A673 (cell line): Measurements from ENCODE around the gene PDE8A. TPM values are rescaled to one million over a fixed set of nuclear protein-coding genes. Genes with fewer than 3 reads are reported as not detected.

Source experiments
- BruUV-seq: library from RNA; stranded (reverse); fragments of 400-500 nt; replicated peaks from 2 replicates; lab custom pipeline; 2021; lab: Mats Ljungman, UMichigan
- CTCF ChIA-PET: fragments of 300-600 bp; sonication (Branson Sonifier 250); formaldehyde crosslinking; loops from one replicate; lab custom pipeline; 2022; ENCODE audit warnings: antibody characterized with exemption; lab: Charles Lee
- POLR2A ChIA-PET: fragments of 300-600 bp; sonication (Branson Sonifier 250); formaldehyde crosslinking; loops from one replicate; lab custom pipeline; 2022; ENCODE audit warnings: antibody characterized with exemption; ENCODE audit not compliant: low non-redundant PET; lab: Charles Lee
- DNase-seq: peaks from one replicate; pipeline ENCODE4 v3.0.0-alpha.2; 2015; ENCODE audit warnings: low spot score
- H3K27ac ChIP-seq: fragments of 200-600 bp; sonication (generic); 2 replicates; pipeline ENCODE4 v1.5.1; 2016; ENCODE audit warnings: mixed run types, low read depth, mild to moderate bottlenecking, mixed read lengths, antibody characterized with exemption, low read length; ENCODE audit not compliant: poor library complexity, severe bottlenecking
- H3K27me3 ChIP-seq: fragments of 200-600 bp; sonication (generic); replicated peaks from 2 replicates; pipeline ENCODE4 v1.6.1; 2017; ENCODE audit warnings: mixed run types, low read depth, mild to moderate bottlenecking, mixed read lengths, antibody characterized with exemption, low read length; ENCODE audit not compliant: insufficient read depth, poor library complexity
- H3K36me3 ChIP-seq: fragments of 200-600 bp; sonication (generic); 2 replicates; pipeline ENCODE4 v1.6.1; 2016; ENCODE audit warnings: mixed run types, mild to moderate bottlenecking, mixed read lengths, antibody characterized with exemption, low read length; ENCODE audit not compliant: insufficient read depth, poor library complexity, severe bottlenecking
- H3K4me1 ChIP-seq: fragments of 200-600 bp; sonication (generic); 2 replicates; pipeline ENCODE4 v1.6.1; 2017; ENCODE audit warnings: mixed run types, mild to moderate bottlenecking, mixed read lengths, antibody characterized with exemption, low read length; ENCODE audit not compliant: insufficient read depth, poor library complexity, severe bottlenecking
- H3K4me3 ChIP-seq: fragments of 200-600 bp; sonication (generic); 2 replicates; pipeline ENCODE4 v1.5.1; 2016; ENCODE audit warnings: low read depth, mixed run types, mild to moderate bottlenecking, mixed read lengths, low read length; ENCODE audit not compliant: poor library complexity, severe bottlenecking
- H3K9me3 ChIP-seq: fragments of 200-600 bp; sonication (generic); 2 replicates; pipeline ENCODE4 v1.6.1; 2016; ENCODE audit warnings: mixed run types, low read depth, mild to moderate bottlenecking, mixed read lengths, antibody characterized with exemption, low read length; ENCODE audit not compliant: poor library complexity, severe bottlenecking
- EZH2 ChIP-seq: fragments of 200-600 bp; sonication (generic); IDR thresholded peaks from 2 replicates; pipeline ENCODE4 v1.6.1; 2017; ENCODE audit warnings: borderline replicate concordance, low read depth, mild to moderate bottlenecking, mixed read lengths, antibody characterized with exemption, low read length; ENCODE audit not compliant: poor library complexity, severe bottlenecking
- intact Hi-C: fragments of 100-400 bp; cut with micrococcal nuclease; formaldehyde crosslinking; loops from one replicate; pipeline ENCODE4 v1.10.0; 2022; ENCODE audit not compliant: unreplicated experiment
- total RNA-seq: library from RNA; stranded (reverse); gene quantifications from 2 replicates; pipeline ENCODE4 v1.2.3, GENCODE V29; 2021
- TF ChIP-seq, protein P1 (sequence below): fragments of 300-800, 200-600 bp; sonication (generic); conservative IDR thresholded peaks from 2 replicates; pipeline ENCODE4 v1.5.1; 2017; ENCODE audit warnings: low read depth, mild to moderate bottlenecking, antibody characterized with exemption, low read length, moderate library complexity, mixed read lengths

Gene PDE8A
- total RNA-seq, 1 experiment from 2014 or later = 80.7 TPM

DNA sequence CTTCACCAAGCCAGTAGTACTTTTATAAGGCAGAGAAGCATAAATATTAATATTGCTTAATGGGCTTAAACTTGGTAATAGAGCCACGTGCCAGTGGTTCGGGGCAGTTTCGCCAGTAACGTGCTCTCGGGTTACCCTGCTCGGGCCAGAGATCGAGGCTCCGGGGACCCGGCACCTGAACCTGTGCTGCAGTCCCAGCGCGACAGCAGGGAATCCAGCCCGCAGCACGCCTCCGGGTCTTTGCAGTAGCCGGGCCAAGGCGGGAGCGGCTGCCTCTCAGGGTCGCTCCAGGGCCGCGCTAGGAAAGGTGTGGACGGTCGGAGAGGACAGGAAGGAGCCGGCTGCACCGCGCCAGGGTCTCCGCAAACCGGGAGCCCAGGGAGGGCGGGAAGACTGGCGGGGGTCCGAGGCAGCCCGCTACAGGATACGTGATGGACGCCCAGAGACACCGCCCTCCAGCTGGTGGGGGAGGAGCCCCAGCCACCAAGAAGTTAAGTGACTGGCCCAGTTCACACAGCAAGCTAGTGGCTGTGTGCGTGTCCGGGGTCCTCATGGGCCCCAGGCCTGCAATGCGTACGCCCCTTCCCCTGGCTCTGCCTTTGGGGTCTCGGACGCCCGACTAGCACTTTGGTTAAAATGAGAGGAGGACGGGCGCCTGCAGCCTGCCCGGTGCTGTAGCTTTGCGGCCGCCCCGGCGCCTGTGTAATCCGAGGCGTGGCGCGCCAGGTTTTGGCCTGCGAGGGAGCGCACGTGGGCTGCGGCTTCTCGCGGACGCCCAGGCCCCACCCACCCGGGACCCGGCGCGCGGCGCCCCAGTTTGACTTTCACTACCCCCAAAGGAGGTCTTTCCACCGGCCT is 1.2 kb upstream of the PDE8A start:
- Histone ChIP-seq H3K4me3 (peak overlapping the region; percentile 86), H3K36me3 (no peaks in the 10 kb centered on the region), H3K4me1 (peaks cover 37% of the 10 kb centered on the region), H3K27me3 (no peaks in the 10 kb centered on the region), H3K9me3 (no peaks in the 10 kb centered on the region), H3K27ac (peak overlapping the region; percentile 92)
- ChIA-PET CTCF (no interaction called here), POLR2A (interaction anchor here (0.6 kb wide), 1 partner anchor 65 kb away, joined by 3 read pairs; no protein-coding TSS in a partner anchor)
- no peak for TF ChIP-seq EZH2
- TF ChIP-seq, protein P1, sequence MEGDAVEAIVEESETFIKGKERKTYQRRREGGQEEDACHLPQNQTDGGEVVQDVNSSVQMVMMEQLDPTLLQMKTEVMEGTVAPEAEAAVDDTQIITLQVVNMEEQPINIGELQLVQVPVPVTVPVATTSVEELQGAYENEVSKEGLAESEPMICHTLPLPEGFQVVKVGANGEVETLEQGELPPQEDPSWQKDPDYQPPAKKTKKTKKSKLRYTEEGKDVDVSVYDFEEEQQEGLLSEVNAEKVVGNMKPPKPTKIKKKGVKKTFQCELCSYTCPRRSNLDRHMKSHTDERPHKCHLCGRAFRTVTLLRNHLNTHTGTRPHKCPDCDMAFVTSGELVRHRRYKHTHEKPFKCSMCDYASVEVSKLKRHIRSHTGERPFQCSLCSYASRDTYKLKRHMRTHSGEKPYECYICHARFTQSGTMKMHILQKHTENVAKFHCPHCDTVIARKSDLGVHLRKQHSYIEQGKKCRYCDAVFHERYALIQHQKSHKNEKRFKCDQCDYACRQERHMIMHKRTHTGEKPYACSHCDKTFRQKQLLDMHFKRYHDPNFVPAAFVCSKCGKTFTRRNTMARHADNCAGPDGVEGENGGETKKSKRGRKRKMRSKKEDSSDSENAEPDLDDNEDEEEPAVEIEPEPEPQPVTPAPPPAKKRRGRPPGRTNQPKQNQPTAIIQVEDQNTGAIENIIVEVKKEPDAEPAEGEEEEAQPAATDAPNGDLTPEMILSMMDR = no peak
- intact Hi-C loops = no loop called here
- peak; percentile 93 for DNase-seq
- BruUV-seq = no TSS peak

DNA sequence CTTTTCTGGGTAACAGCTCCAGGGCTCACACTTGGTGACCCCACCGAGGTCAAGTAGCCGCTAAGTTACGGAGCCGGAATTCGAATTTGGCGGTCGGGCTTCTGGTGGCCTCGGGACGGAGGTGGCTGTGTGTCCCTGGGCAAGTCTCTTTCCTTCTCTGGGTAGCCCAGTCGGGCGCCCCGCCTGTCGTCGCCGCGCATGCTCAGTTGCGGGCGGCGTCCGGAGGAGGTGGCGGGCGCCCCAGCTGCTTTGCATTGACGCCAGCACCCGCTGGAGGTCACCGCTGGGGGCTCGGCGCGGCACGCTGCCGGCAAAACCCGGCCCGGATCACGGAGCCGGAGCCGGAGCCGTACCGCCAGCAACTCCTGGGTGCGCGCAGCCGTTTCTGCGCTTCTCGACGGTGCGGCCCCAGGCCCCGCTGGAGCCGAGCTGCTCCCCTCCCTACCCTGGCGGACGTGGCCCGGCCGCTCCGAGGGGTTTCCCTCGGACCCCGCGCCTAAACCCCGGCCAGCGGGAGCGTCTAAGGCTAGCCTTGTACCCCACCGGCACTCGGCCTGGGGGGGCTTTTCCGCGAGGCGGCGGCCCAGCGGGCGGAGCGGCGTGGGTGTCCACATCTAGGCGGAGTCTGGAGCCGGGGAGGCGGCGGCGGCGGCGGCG is 474 bp upstream of the PDE8A start:
- no TSS peak for BruUV-seq
- intact Hi-C loops = no loop called here
- Histone ChIP-seq H3K27ac (peak overlapping the region; percentile 92), H3K9me3 (no peaks in the 10 kb centered on the region), H3K4me3 (peak overlapping the region; percentile 86), H3K36me3 (no peaks in the 10 kb centered on the region), H3K27me3 (no peaks in the 10 kb centered on the region), H3K4me1 (peaks cover 37% of the 10 kb centered on the region)
- ChIA-PET CTCF (no interaction called here), POLR2A (interaction anchor here (0.6 kb wide), 1 partner anchor 64 kb away, joined by 3 read pairs; no protein-coding TSS in a partner anchor)
- peak; percentile 98 for DNase-seq
- no peak for TF ChIP-seq EZH2
- TF ChIP-seq, protein P1 = no peak

DNA sequence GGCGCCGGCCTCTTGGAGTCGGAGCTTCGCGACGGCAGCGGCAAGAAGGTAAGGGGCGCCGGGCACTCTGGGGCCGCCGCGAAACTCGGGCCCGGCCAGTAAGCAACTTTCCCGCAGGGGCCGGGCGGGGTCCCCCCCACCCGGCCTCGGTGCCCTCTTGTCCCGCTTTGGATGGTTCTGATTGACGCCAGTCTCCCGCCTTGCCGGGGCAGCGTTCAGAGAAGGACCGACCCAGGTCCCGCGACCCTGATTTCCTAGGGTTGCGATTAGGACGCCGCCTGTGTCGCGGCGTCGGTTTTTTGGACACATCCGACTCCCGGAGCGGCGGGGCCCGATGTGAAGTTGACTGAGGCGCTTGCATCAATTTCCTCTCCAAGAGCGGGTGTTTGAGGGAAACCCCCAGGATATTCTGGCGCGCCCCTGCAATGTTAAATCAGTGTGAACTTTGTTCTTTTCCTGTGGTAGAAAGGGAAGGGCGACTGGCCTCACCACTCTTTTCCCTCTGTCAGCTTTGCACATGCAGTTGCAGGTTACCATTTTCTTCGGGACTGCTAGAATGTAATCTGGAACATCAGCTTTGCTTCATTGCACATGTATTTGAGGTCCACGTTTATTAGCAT is 755 bp downstream of the PDE8A start:
- BruUV-seq = no TSS peak
- H3K9me3 ChIP-seq = no peaks in the 10 kb centered on the region
- intact Hi-C loops = no loop called here
- peaks cover 48% of the 10 kb centered on the region for H3K4me1 ChIP-seq
- ChIA-PET POLR2A (no interaction called here), CTCF (no interaction called here)
- no peaks in the 10 kb centered on the region for H3K27me3 ChIP-seq
- peak; percentile 61 for DNase-seq
- peak overlapping the region; percentile 86 for H3K4me3 ChIP-seq
- H3K36me3 ChIP-seq = no peaks in the 10 kb centered on the region
- H3K27ac ChIP-seq = peak overlapping the region; percentile 92
- TF ChIP-seq, protein P1 = no peak
- TF ChIP-seq EZH2 = no peak
